GM06990 (cell line): Measurements from ENCODE around the gene MLIP.

Source experiments
- DNase-seq: peaks from one replicate; pipeline ENCODE4 v3.0.0-alpha.2; 2011; ENCODE audit not compliant: insufficient read length; ENCODE audit errors: extremely low read depth
- H3K27me3 ChIP-seq: replicated peaks from 2 replicates; pipeline ENCODE4 v1.6.0; 2011; ENCODE audit warnings: low read length; ENCODE audit not compliant: control insufficient read depth, insufficient read depth
- H3K36me3 ChIP-seq: 2 replicates; pipeline ENCODE4 v1.5.1; 2011; ENCODE audit warnings: low read length; ENCODE audit not compliant: control insufficient read depth, insufficient read depth
- H3K4me3 ChIP-seq: replicated peaks from 2 replicates; pipeline ENCODE4 v1.5.1; 2011; ENCODE audit warnings: low read depth, mild to moderate bottlenecking, control low read depth, low read length
- TF ChIP-seq, protein P1 (sequence below): IDR thresholded peaks from 2 replicates; pipeline ENCODE4 v1.5.1; 2011; ENCODE audit warnings: low read length, control low read depth, mild to moderate bottlenecking, inconsistent platforms; ENCODE audit not compliant: insufficient read depth, poor library complexity, severe bottlenecking

Gene MLIP

DNA sequence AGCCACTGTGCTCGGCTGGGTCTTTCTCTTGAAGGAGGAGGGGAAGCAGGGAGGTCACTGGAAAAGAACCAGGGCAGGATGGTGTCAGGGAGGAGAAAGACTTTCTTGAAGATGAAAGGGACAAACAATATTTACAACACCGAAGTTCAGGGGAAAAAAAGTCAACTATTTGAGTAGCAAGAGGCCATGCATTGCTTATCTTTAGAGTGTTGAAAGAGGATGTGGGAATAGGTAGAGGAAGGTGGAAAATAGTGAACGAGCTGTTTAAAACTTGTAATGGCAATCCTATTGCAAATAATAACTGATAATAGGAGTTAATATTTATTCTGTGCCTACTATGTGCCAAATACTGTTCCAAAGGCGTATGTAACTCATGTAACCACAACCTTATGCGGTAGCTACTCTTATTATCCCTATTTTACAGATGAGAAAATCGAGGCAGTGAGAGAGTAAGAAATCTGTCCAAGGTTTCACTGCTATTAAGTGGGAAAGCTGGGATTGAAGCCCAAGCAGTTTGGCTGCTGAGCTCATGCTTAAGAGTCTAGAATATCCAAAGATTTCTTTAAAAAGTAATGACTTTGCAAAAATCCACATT lies 12.7 kb upstream of the MLIP start:
- TF ChIP-seq, protein P1, sequence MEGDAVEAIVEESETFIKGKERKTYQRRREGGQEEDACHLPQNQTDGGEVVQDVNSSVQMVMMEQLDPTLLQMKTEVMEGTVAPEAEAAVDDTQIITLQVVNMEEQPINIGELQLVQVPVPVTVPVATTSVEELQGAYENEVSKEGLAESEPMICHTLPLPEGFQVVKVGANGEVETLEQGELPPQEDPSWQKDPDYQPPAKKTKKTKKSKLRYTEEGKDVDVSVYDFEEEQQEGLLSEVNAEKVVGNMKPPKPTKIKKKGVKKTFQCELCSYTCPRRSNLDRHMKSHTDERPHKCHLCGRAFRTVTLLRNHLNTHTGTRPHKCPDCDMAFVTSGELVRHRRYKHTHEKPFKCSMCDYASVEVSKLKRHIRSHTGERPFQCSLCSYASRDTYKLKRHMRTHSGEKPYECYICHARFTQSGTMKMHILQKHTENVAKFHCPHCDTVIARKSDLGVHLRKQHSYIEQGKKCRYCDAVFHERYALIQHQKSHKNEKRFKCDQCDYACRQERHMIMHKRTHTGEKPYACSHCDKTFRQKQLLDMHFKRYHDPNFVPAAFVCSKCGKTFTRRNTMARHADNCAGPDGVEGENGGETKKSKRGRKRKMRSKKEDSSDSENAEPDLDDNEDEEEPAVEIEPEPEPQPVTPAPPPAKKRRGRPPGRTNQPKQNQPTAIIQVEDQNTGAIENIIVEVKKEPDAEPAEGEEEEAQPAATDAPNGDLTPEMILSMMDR, result no peak
- Histone ChIP-seq H3K27me3 (no peaks in the 10 kb centered on the region), H3K36me3 (no peaks in the 10 kb centered on the region), H3K4me3 (no peak overlapping the region)
- DNase-seq, result no peak

- Histone ChIP-seq H3K4me3 (no peak overlapping the region), H3K36me3 (no peaks in the 10 kb centered on the region), H3K27me3 (no peaks in the 10 kb centered on the region)
- TF ChIP-seq, protein P1, result no peak
- DNase-seq, result no peak
Observed at GRCh38 chr6:54099225-54099624, 12.0 kb upstream of the MLIP start.

DNA sequence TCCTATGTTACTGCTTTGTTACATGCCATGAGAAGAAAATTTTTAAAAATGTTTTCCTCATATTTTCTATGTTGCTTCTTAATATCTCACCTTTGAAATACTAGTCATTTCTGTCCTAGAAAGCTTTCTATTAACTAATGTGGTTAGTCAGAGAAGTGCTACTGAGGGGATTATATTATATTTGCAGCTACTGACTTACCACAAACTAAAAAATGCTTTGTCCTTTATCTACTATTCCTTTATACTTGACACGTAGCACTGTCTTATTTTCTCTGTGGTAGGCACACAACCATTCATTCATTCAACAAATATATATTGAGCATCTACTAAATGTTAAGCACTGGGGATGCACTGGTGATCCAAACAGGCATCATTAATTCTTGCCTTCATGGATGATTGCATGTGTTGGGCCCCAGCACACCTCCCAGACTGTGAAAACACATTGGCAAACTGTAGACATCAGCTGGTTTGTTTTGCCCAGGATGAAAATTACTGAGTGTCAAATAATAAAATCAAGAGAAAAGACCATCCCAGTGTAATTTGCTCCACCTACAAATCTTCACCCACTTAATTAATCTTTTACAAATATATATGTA lies 10.7 kb upstream of the MLIP start:
- DNase-seq, result no peak
- TF ChIP-seq, protein P1, result no peak
- Histone ChIP-seq H3K27me3 (no peaks in the 10 kb centered on the region), H3K4me3 (no peak overlapping the region), H3K36me3 (no peaks in the 10 kb centered on the region)

DNA sequence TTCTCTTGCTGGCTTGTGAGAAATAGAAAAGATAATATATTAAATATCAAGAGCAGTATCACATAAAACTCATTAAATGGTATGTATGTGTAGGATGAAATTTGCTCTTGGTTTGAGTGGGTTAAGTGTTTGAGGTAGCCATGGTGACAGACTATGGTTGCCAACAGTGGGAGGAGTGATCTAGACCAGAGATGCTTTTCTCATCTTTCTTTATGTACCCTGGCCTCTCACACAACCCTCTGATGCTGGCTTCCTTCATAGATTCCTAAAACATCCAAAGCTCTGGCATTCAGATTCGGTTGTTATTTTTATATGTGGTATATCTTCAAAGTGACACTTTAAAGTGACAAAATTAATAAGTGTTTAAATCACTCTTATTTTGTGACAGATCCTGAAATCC lies 9.0 kb upstream of the MLIP start:
- no peak overlapping the region for H3K4me3 ChIP-seq
- no peaks in the 10 kb centered on the region; the same call in 1 of the 2 replicates for H3K27me3 ChIP-seq
- H3K36me3 ChIP-seq, result no peaks in the 10 kb centered on the region
- TF ChIP-seq, protein P1, result no peak
- no peak for DNase-seq

- no peak overlapping the region for H3K4me3 ChIP-seq
- no peaks in the 10 kb centered on the region; the same call in 1 of the 2 replicates for H3K27me3 ChIP-seq
- TF ChIP-seq, protein P1, result no peak
- H3K36me3 ChIP-seq, result no peaks in the 10 kb centered on the region
- DNase-seq, result no peak
Observed at GRCh38 chr6:54103497-54103896, 7.7 kb upstream of the MLIP start.
